GM19395 (cell line): ENCODE data around the gene SSU72.

ENCODE experiments used
- ATAC-seq: cut with Tn5 transposase; IDR thresholded peaks from one replicate; pipeline ENCODE4 v1.9.1; 2021; ENCODE audit warnings: mild to moderate bottlenecking, moderate library complexity; ENCODE audit not compliant: unreplicated experiment

The SSU72 gene

DNA sequence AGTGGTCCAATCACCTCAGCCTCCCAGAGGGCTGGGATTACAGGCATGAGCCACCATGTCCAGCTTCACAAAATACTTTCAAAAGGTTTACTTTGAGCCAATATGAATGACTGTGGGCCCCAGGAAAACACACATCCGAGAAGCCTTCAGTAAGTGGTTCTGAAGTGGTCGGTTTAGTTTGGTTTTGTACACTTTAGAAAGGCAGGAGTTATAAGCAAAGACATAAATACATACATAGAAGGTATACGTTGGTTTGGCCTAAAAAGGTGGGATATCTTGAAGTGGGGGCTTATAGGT, 37.4 kb upstream of the SSU72 start:
- ATAC-seq: no peak

DNA sequence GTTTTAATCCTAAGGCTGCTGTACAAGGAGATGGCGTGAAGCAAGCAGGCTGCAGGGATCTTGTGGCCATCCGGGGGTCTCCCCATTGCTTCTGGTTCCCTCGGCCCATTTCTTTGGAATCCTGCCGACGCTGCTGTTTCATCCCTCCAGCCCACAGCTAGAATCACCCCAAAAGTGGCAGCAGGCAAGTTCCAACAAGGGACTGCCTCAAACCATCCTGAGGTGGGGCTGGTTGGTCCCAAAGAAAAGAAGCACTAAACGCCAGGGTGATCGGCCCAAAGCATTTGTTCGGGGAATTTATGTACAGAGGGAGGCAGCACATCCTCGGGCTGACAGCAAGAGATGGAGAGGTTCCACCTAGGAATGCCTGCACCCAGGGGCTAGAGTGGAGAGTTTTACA, 36.1 kb upstream of the SSU72 start:
- ATAC-seq: no peak

DNA sequence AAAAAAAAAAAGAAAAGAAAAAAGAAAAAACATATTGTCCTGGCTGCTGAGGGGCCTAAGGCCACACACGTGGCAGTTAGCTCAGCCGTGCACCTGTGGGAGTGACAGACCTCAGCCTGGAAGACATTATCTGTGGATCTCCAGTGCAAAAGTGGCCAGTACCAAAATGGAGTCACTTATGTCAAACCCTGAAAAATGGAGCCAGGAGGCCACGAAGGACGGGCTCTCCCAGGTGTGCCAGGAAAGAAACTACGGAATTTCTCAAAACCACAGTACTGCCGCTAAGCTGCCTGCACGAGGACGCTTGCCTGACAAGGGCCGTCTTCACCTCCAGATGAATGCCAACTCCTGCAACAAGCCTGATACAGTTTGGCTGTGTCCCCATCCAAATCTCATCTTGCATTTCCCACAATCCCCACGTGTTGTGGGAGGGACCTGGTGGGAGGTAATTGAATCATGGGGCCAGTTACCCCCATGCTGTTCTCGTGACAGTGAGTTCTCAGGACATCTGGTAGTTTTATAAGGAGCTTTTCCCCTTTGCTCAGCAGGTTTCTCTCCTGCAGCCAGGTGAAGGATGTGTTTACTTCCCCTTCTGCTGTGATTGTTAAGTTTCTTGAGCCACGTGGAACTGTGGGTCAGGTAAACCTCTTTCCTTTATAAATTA, 35.3 kb upstream of the SSU72 start:
- no peak for ATAC-seq

DNA sequence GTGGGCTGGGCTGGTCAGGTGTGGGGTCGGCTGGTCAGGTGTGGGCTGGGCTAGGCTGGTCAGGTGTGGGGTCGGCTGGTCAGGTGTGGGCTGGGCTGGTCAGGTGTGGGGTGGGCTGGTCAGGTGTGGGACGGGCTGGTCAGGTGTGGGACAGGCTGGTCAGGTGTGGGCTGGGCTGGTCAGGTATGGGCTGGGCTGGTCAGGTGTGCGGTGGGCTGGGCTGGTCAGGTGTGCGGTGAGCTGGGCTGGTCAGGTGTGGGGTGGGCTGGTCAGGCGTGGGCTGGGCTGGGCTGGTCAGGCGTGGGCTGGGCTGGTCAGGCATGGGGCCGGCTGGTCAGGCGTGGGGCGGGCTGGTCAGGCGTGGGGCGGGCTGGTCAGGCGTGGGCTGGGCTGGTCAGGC, 31.6 kb upstream of the SSU72 start:
- ATAC-seq: no peak

DNA sequence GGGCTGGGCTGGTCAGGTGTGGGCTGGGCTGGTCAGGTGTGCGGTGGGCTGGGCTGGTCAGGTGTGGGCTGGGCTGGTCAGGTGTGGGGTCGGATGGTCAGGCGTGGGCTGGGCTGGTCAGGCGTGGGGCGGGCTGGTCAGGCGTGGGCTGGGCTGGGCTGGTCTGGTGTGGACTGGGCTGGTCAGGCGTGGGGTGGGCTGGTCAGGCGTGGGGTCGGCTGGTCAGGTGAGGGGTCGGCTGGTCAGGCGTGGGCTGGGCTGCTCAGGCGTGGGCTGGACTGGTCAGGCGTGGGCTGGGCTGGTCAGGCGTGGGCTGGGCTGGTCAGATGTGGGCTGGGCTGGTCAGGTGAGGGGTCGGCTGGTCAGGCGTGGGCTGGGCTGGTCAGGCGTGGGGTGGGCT, 31.1 kb upstream of the SSU72 start:
- no peak for ATAC-seq

DNA sequence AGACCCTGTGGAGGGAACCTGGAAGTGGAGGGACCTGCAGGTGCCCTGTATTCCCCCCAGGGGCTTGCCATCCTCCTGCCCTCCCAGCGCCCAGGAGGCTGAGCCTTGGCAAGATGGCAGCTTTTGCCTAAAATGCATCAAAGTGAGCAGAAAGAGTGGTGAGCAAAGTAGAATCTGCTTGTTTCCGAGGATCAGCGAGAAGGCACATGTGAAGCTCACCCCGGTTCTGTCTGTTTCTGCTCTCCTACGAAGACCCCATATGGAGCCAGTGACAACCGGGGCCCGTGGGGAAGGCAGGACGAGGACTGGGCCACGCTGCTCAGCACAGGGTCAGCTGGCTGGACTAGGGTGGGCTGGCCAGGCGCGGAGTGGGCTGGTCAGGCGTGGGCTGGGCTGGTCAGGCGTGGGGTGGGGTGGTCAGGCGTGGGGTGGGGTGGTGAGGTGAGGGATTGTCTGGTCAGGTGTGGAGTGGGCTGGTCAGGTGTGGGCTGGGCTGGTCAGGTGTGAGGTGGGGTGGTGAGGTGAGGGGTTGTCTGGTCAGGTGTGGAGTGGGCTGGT, 30.4 kb upstream of the SSU72 start:
- no peak for ATAC-seq

DNA sequence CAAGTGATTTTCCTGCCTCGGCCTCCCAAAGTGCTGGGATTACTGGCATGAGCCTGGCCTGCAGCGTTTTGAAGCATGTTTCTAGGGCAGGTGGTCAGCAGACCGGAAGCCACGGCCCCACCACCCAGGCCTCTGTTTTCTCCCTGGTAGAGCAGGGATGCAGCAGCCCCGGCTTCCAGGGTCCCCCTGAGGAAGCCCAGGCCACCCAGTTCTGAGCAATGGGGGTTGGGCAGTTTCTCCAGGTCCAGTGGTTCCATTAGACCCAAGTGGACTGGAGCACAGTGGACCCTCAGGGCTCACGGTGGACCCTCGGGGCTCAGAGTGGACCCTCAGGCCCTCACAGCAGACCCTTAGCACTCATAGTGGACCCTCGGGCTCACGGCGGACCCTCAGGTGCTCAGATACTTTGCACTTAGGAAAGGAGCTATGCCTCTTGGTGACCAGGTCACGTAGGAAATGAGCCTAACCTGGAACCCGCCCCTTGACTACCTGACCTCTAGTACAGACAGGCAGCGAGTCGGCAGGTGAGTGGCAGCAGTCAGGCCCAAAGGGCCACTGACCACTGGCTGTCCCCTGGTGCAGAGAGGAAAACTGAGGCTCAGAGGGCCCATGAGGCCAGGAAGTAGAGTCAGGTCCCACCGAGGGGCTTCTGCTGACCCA, 29.8 kb upstream of the SSU72 start:
- ATAC-seq: no peak

DNA sequence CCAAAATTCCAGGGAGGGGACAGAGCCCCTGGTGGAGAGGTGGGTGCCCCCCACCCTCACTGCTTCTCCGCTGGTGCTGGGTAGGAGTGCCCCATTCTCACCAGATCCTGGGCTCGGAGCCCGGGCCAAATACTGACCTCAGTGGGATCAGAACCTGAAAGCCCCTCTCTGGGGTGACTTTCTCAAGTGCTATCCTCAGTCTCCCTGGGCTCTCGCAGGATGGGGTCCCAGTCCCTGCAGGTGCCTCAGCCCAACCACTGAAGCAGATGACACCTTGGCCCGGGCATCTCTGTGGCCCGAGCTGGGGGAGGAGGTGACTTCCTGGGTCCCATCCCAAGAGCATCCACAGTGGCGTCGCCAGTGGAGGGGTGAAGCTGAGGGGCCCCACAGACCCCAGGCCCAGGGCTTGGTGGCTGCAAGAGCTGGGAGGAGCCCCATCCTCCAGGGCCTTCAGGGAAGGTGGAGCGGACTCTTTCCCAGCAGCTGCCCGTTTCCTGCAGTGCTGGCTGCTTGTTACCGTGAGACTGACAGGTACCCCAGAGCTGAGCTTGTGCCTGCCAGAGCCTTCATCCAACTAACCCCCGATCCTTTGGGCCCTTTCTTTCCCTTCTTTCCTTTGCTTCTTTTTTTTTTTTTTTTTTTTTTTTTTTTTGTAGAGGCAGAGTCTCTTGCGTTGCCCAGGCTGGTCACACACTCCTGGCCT, 29.2 kb upstream of the SSU72 start:
- ATAC-seq: no peak

DNA sequence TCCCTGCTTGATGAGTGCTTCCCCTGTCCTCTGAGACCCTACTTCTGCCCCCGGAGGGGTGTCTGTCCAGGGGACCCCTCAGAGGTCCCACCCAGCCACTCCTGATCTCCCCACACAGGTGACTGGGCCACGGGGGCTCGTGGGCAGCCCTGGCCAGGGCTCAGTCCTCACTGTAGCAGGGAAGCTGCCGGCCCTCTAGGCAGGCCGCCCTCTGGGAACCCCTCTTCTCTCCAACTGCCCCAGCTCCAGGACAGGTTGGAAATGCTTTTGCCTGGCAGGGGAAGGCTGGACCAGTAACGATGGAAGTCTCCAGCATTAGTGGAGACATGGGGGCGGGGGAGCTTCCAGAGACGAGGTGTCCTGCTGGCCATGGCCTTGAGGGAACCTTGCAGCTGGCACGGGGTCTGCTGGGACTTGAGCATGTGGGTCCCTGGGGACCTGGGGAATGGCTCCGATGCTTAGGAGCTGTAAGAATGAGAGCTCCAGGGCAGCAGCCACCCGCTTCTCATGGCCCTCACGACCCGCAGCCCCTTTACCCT, 28.4 kb upstream of the SSU72 start:
- ATAC-seq: no peak

DNA sequence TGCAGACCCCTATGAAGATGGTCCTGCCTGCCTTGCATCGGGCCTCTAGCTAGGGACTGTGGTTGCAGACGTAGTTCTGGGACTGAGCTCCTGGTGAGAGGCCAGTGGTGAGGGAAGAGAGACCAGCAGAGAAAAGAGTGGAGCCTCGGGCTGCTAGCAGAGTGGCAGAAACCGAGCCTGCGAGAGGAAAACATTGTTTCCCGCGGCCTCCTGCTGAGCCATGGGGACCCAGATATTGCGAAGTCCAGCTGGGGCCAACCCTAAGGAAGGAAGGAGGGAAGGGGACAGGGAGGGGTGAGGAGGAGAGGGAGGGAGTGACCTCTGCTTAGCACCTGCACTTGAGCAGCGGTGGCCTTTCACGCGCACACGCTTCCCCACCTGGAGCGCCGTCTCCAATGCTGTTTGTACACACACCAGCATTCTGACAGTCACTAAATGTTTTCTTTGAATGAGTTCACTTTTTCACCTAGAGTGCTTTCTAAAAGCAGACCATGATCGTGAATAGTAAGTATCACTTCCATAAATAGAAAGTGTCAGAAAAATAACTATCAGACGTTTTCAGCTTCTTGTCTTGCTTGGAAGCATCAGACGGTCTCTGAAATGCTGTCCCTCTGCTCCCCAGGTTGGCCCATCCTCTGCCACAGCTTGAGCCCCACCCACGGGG, 27.8 kb upstream of the SSU72 start:
- no peak for ATAC-seq

DNA sequence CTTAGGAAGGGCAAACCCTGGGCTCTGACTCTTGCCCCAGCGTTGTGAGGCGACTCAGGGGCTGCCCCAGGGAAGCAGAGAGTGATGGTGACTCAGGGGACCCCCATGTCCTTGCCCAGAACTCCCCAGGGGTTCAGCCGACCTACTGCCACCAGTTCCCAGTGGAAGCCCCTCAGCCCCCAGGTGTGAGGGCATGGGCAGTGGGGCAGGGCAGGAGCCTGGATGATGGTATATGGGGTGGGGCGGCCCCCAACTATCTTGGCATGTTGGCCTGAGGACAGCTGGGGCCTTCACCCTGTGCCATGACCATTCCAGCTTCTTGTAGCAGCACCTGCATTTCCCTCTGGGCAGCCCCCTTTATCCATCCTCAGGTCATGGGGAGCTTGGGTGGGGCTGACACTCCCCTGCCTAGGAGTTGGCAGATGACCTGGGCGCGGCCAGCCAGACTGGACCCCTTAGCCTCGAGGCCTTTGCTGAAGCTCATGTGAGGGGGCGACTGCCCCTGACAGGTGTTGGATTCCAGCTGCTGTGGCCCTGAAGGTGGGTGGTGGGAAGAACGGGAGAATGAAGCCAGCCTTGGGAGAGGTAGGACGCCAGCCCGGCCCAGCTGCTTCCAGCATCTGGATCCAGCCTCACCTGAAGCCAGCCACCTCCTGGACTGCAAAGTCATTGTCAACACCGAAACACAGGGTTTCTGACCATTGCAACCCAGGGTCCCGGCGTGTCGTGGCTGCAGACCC, 27.1 kb upstream of the SSU72 start:
- no peak for ATAC-seq

DNA sequence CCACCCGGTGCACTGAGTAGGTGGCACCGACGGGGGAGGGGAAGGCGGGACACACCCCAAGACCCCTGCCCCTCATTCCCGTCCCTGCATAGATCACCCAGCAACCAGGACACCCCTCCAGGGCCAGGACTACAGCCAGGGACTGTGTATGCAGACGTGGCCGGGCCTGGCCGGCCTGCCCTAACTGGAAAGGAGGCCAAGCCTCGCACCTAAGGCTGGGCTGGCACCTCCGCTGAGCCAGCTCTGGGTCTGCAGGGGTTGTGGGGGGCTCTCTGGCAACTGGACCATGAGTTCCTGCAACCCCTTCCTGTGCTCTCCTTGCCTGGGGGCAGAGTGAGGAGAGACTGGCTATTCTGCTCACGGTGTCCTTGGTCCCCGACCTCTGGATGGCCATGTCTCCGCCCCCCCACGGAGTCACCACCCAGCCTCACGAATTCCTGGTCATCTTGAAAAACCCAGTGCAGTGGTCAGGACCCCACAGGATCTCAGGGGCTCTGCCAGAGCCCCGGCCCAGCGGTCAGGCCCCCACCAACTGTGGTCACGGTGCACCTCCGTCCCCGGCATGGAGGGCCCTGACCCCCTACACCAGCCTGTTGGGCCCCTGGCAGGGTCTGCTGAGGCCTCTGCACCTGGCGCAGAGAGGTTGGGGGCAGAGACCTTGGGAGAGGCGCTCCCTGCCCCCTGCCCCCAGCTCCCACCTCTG, 26.3 kb upstream of the SSU72 start:
- ATAC-seq: no peak

DNA sequence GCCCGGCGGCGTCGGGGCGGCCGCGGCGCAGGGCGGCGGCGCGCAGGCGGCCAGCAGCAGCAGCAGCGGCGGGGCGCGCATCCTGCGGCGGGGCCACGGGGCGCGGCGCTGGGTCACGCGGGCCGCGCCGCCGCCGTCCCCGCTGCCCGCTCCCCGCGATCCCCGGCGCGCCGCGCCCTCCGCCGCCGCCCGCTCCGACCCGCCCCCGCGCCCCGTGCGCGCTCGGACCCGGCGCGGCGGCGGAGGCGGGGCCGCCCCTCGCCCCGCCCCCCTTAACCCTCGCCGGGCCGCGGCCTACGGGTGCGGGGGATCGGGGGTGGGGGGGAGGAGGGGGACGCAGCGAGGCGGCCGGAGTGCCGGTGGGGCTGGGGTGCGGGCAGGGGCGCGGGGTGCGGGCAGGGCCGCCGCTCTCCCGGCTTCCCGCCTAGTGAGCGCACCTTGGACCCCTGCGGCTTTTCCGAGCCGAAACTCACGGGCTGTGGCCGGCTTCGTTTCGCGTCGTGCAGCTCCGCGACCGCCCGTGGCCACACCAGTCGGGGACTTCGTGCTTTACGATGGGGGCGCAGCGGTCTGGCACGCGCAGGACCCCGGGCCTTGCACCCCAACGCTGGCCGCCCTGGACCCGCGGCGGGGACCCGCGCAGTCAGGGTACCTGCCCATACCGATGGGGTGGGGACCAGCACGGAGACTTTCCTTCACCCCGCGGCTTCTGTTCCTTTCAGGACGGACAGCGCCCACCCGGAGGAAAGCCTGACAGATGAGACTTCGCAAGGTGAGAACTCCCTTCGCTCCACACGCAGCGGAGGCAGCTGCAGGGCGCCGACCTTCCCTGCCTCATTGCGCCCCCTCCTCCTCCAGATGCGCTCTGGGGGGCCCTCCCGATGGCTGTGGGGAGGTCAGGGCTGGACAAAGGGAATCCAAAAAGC, 25.5 kb upstream of the SSU72 start, which contains the start of gene FNDC10:
TSS of gene FNDC10 (minus strand) at position 201 of the 926 bp plus-strand sequence. CDS start at position 81, 120 bp downstream.
- ATAC-seq: no peak

DNA sequence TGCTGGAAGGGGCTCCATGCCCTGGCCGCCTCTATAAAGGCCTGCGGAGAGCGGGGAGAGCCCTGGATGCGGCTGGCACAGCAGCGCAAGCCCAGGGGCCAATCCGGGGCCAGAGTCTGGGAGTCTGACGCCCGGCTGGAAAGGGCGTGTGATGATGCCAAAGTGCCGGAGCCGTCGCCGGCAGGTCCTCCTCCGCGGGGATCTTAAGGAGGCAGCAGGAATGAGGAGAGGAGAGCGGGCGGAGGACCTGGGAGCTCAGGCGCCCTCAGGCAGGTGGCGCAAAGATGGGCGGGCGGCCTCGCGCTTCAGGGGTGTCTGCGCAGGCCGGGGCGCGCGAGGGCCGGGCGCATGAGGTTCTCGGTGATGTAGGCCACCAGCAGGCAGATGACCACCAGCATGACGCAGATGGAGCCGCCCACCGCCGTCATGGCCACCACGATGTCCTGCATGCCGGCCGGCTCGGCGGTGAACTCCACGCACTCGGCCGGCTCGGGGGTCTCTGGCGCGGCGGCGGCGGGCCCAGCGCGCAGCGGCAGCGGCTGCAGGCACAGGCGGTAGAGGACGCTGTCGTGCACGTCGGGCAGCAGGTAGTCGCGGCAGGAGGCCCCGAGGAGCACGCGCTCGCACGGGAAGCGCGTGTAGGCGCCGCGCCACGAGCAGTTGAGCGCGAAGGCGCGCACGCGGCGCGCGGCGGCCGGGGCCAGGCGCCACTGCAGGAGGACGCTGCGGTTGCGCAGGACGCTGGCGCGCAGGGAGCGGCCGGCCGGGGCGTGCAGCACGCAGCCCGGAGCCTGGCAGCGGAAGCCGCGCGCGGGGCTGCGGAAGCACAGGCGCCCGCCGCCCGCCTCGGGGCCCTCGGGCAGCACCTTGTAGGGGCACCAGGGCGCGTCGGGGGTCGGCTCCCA, 24.6 kb upstream of the SSU72 start:
- no peak for ATAC-seq

DNA sequence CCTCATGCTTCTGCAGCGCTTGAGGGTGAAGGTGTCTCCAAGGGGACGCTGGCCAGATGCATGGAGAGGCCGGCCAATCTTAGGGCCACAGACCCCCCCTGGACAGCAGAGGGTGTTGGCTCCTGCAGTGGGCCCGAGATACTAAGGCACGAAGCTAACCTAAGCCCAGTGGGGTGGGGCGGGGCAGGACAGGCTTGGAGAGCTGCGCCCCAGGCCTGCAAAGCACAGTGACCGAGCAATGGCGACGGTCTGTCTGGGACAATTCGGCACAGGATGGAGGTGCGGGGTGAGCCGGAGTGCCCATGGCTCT, 24.0 kb upstream of the SSU72 start:
- no peak for ATAC-seq

DNA sequence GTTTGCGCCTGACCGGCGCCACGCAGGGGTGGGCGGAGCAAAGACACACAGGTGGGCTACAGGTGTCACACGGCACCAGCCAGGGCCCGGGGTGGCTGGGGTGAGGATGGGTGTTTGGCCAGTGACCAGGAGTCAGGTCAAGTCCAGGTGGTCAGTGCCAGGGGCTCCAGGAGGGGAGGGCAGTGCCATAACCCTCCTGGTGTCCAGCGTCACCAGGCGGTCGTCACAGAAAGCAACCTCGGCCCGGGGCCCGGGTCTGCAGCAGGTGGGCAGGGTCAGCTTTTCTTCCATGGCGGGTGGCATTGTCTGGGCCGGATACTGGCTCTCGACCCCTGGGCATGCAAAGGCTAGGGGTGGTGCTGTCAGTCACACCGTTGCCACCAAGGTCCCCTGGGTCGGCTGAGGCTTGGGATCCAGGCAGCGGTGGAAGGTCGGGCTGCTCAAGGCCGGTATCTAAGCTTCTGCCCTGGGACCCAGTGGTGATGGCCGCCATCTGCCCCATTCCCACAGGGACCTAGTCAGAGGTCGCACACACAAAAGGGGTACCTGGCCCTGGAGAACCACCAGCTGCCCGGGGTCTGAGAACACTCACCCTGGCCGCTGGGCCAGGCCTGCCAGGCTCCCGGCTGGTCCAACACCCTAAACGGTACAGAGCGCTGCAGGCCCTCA, 23.5 kb upstream of the SSU72 start:
- no peak for ATAC-seq

DNA sequence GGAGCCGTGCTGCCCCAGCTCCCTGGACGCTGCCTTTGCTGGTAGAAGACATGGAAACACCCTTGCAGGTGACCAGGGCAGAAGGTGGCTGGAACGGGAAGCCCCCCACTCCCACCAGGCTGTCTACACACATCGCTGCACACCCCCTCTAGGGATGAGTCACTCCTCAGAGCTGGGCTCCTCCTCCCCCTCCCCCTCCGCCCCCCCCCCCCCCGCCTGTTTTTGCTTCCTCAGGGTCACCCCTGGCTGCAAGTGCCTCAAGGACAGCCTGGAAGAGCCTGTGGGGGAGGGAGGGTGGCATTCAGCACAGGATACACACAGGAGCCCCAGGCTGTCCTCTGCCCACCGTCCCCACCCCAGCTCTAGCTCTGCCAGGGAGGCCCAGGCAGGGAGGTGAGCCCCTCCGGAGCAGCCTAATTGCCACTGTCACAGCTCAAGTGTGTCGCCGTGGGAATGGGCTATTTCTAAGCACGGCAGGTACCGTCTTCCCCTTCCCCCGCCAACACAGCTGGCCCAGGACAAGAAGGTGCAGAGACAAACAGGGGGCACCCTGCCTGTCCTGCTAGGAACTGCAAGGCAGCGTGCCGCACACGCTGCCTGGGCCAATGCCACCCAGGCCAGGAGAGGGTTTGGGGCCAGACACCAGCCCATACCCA, 22.7 kb upstream of the SSU72 start:
- no peak for ATAC-seq
